Urinary bladder (tissue), 4 donors: ENCODE results near the gene FOXP4. TPM values are rescaled to one million over a fixed set of nuclear protein-coding genes. Genes with fewer than 3 reads are reported as not detected.

Source experiments
- DNase-seq: peaks from one replicate; pipeline ENCODE4 v3.0.0-alpha.2; 2015; ENCODE audit errors: extremely low spot score
- H3K27ac ChIP-seq: one replicate; pipeline ENCODE4 v1.5.1; 2013; ENCODE audit warnings: low read depth, mild to moderate bottlenecking, moderate library complexity
- H3K36me3 ChIP-seq: one replicate; pipeline ENCODE4 v1.6.1; 2013; ENCODE audit warnings: mild to moderate bottlenecking, moderate library complexity; ENCODE audit not compliant: insufficient read depth
- H3K4me1 ChIP-seq: one replicate; pipeline ENCODE4 v1.6.1; 2013; ENCODE audit warnings: mild to moderate bottlenecking, moderate library complexity; ENCODE audit not compliant: insufficient read depth
- H3K4me3 ChIP-seq: one replicate; pipeline ENCODE4 v1.5.1; 2013; ENCODE audit warnings: low read depth, low read length
- WGBS: extraction: QIAGEN DNeasy Blood & Tissue Kit; methylation state at CpG from one replicate; pipeline ENCODE4 v1.1.7; 2013; 5-methylcytosine and 5-hydroxymethylcytosine counted together
- polyA plus RNA-seq: library from polyadenylated mRNA; stranded (reverse); fragments of 200-250 nt; gene quantifications from one replicate; pipeline ENCODE4 v1.2.3, GENCODE V29; 2013
- total RNA-seq: library from RNA; depleted of rRNA; stranded (reverse); fragments of >200 nt; gene quantifications from one replicate; pipeline ENCODE4 v1.2.3, GENCODE V29; 2014
- donor health status: healthy with polysubstance abuse.
- donor health status: healthy.

Gene FOXP4
- total and polyA plus RNA-seq, 2 donors = 1.6 to 18.0 TPM

GRCh38 chr6:41581381-41581991 lies 35.3 kb downstream of the FOXP4 start:
- Histone ChIP-seq H3K4me1 (no peaks in the 10 kb centered on the region), H3K27ac (no peak overlapping the region), H3K4me3 (no peak overlapping the region), H3K36me3 (no peaks in the 10 kb centered on the region)
- DNase-seq = no peak
- 73% methylated on average over 12 of the region's 12 CpGs for WGBS

GRCh38 chr6:41582540-41582939 lies 36.4 kb downstream of the FOXP4 start:
- no peak overlapping the region for H3K27ac ChIP-seq
- 98% methylated on average over 5 of the region's 5 CpGs for WGBS

DNA sequence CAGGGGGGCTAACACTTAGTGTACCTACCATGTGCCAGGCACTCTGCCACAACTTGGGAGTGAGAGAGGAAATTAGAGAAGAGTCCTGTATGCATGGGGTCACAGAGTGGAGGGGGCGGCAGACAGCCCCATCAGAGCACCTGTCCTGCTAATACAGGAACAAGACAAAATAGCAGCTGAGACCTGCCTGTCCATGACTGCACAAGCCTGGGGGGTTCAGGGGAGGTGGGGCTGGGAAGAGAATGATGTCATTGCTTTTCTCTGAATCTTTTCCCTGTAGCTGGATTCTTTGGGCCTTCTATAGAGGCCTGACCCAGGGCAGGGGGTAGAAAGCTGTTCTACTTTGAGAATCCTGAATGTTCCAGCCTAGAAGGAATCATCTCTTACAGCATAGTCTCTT lies 37.4 kb downstream of the FOXP4 start:
- Histone ChIP-seq H3K36me3 (no peaks in the 10 kb centered on the region), H3K4me1 (no peaks in the 10 kb centered on the region), H3K27ac (no peak overlapping the region), H3K4me3 (no peak overlapping the region)
- 100% methylated on average over 1 of the region's 1 CpG for WGBS
- no peak for DNase-seq

More at GRCh38 chr6:41582540-41582939, 36.4 kb downstream of the FOXP4 start:
- no peak for DNase-seq
- no peaks in the 10 kb centered on the region for H3K36me3 ChIP-seq
- no peaks in the 10 kb centered on the region for H3K4me1 ChIP-seq
- H3K4me3 ChIP-seq = no peak overlapping the region

GRCh38 chr6:41584205-41584604 lies 38.0 kb downstream of the FOXP4 start:
- DNase-seq = no peak
- Histone ChIP-seq H3K27ac (no peak overlapping the region), H3K4me1 (no peaks in the 10 kb centered on the region), H3K4me3 (no peak overlapping the region), H3K36me3 (no peaks in the 10 kb centered on the region)
- WGBS = 88% methylated on average over 6 of the region's 6 CpGs

DNA sequence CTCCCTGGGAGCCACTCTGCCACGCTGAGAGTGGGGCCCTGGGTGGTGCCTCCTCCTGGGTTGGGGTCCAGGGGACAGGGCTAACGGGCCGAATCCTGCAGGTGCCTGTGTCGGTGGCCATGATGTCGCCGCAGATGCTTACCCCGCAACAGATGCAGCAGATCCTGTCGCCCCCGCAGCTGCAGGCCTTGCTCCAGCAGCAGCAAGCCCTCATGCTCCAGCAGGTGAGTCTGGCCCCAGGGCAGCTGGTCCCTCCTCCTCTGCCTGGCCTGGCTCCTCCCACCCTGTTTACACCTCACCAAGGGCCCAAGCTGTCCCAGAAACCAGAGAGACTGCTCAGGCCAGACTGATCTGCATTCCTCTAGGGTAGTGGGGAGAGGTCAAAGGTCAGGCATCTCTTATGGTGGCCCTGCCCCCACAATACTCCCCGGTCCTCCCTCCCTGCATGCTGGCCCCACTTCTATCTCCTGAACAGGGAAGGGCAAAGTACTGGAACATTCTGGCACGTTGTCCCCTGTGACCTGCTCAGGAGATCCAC lies 38.6 kb downstream of the FOXP4 start:
- no peak for DNase-seq
- H3K4me3 ChIP-seq = no peak overlapping the region
- H3K36me3 ChIP-seq = peaks cover under 1% of the 10 kb centered on the region
- H3K27ac ChIP-seq = no peak overlapping the region
- no peaks in the 10 kb centered on the region for H3K4me1 ChIP-seq
- 88% methylated on average over 11 of the region's 11 CpGs for WGBS

- Histone ChIP-seq H3K36me3 (peaks cover 2% of the 10 kb centered on the region), H3K27ac (no peak overlapping the region), H3K4me1 (no peaks in the 10 kb centered on the region), H3K4me3 (no peak overlapping the region)
- 90% methylated on average over 9 of the region's 9 CpGs for WGBS
- no peak for DNase-seq
Measured at GRCh38 chr6:41585605-41586004, 39.4 kb downstream of the FOXP4 start.

DNA sequence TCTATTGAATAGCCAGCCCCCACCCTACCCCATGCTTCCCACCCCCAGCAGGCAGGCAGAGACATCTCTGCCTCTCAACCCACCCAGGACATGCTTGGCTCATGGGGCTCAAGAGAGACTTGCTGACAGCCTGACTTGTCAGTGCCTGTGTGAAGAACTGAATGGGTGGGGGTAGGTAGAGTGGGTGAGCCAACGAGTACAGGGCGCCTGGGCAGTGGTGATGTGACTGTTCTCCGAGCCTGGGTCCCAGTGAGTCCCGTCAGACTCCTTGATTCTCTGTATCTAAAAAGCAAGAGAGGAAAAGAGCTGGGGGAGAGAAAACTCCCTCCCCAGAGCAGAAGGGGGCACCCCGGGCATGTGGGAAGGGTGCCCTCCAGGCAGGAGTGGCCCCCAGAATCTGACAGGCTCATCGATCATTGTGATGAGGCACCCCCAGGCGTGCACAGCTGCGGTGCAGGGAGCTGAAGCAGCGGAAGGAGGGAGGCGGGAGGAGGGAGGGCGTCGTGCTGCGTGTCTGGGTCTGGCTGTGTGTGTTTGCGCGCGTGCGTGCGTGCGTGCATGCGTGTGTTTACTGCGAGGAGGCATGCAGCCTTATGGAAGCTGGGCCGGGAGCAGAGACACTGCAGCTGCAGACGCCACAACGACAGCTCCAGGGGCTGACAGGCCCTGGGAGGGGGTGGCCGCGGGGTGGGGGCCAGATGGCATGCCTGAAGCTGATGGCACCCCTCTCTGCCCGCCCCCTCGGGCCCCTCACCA lies 40.2 kb downstream of the FOXP4 start:
- no peak overlapping the region for H3K27ac ChIP-seq
- H3K4me1 ChIP-seq = no peaks in the 10 kb centered on the region
- WGBS = 67% methylated on average over 28 of the region's 28 CpGs
- H3K36me3 ChIP-seq = peaks cover 2% of the 10 kb centered on the region
- no peak overlapping the region for H3K4me3 ChIP-seq
- no peak for DNase-seq

- no peak overlapping the region for H3K4me3 ChIP-seq
- no peak for DNase-seq
- peaks cover 2% of the 10 kb centered on the region for H3K36me3 ChIP-seq
- H3K4me1 ChIP-seq = no peaks in the 10 kb centered on the region
- 77% methylated on average over 26 of the region's 26 CpGs for WGBS
- no peak overlapping the region for H3K27ac ChIP-seq
Measured at GRCh38 chr6:41587131-41587879, 41.1 kb downstream of the FOXP4 start.

- WGBS = 91% methylated on average over 15 of the region's 15 CpGs
- Histone ChIP-seq H3K4me3 (no peak overlapping the region), H3K4me1 (no peaks in the 10 kb centered on the region), H3K36me3 (peaks cover 2% of the 10 kb centered on the region), H3K27ac (no peak overlapping the region)
- DNase-seq = no peak
Measured at GRCh38 chr6:41588111-41588510, 41.9 kb downstream of the FOXP4 start.

DNA sequence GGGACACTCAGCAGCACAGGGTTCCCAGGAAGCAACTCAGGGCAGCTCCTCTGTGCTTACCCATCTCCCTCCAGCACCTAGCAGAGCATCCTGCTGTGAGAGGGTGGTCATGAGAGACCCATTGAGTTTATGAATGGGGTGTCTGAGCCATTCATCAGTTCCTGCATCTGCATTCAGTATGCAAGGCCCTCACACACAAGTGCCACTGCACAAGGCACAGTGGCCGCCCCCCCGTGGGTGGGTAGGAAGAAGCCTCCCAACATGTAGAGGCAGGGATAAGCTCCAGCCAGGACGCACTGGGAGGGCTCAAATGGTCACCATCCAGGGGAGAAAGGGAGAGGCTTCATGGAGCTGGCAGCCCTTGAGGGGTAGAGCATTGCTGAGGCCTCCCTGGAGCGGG lies 43.0 kb downstream of the FOXP4 start:
- H3K36me3 ChIP-seq = peaks cover 2% of the 10 kb centered on the region
- no peak overlapping the region for H3K4me3 ChIP-seq
- DNase-seq = no peak
- H3K27ac ChIP-seq = no peak overlapping the region
- WGBS = 91% methylated on average over 4 of the region's 4 CpGs
- H3K4me1 ChIP-seq = no peaks in the 10 kb centered on the region

DNA sequence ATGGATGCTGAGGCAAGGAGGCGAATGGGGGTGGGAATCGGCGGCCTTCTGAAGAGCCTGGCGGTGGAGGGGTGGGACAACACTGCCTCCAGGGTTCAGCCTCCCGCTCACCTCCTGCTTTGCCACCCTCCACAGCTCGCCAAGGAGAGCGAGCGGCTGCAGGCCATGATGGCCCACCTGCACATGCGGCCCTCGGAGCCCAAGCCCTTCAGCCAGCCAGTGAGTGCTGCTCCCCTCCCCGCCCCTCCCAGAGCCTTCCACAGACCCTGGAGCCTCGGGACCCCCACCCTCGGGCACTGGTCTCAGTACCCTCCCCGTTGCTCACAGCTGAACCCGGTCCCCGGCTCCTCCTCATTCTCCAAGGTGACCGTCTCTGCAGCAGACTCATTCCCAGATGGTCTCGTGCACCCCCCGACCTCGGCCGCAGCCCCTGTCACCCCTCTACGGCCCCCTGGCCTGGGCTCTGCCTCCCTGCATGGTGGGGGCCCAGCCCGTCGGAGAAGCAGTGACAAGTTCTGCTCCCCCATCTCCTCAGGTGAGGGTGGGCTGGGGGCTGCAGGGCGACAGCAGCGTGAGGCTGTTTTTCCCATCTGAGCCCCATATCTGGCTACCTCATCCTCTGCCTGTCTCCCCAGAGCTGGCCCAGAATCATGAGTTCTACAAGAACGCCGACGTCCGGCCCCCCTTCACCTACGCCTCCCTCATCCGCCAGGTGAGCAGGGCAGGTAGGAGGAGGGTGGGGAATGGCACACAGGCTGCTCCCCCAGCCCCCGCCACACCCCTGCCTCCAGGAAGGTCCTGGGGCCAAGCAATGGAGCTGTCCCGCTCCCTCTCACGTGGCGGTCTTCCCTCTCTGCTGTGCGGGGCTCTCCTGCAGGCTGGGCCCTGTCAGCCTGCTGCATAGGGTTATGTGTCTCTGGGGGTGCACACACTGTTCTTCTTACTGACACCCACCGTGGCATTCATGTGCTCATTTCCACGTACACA lies 43.7 kb downstream of the FOXP4 start:
- Histone ChIP-seq H3K4me3 (no peak overlapping the region), H3K27ac (no peak overlapping the region)

DNA sequence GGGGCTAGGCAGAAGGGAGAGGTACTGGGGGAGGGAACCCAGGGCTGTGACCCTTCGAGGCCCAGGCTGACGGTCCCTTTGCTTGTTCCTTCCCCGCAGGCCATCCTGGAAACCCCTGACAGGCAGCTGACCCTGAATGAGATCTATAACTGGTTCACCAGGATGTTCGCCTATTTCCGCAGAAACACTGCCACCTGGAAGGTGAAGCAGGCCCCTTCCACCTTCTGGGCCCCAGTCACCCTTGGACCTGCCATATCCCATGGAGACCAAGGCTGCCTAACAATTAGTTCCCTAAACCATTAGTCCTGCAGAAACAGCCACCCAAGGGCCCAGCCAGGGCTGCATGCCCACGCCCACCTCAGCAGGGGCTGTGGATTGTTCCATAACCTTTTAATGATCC lies 44.9 kb downstream of the FOXP4 start:
- H3K4me3 ChIP-seq = no peak overlapping the region
- DNase-seq = no peak
- no peaks in the 10 kb centered on the region for H3K4me1 ChIP-seq
- 95% methylated on average over 6 of the region's 6 CpGs for WGBS
- H3K27ac ChIP-seq = no peak overlapping the region
- peaks cover 2% of the 10 kb centered on the region for H3K36me3 ChIP-seq

More for the DNA sequence above, 43.7 kb downstream of the FOXP4 start:
- no peak for DNase-seq
- WGBS = 93% methylated on average over 39 of the region's 39 CpGs
- Histone ChIP-seq H3K36me3 (peaks cover 2% of the 10 kb centered on the region), H3K4me1 (no peaks in the 10 kb centered on the region)
